GM21619 (cell line): ENCODE results near the gene DEFB125.
"Not testable (repeated sequence)": the region's sequence is repeated elsewhere in the genome, so short reads cannot be mapped to it uniquely, and the experiment has no call there.

Source experiments
- ATAC-seq: cut with Tn5 transposase; IDR thresholded peaks from one replicate; pipeline ENCODE4 v1.9.1; 2021; ENCODE audit not compliant: unreplicated experiment

The DEFB125 gene, protein sequence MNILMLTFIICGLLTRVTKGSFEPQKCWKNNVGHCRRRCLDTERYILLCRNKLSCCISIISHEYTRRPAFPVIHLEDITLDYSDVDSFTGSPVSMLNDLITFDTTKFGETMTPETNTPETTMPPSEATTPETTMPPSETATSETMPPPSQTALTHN

DNA sequence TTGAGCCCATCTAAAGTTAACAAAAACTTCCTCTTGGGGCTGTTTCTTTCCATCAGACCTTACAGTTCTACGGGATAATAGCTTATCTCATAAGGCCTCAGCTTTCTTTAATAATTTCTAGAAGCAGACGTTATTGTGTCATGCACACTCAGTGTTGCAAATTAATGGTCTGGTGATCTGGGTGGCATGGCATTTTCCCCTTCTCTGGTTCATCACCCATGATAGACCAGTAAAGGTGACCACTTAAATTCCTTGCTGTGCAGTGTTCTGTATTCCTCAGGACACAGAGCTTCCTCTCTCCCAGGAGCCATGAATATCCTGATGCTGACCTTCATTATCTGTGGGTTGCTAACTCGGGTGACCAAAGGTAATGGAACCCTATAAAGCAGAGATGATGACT, at the start of gene DEFB125:
Gene DEFB125, plus strand, starts transcription at position 272 of the 400 bp plus-strand sequence. Its CDS starts 38 bp downstream, at position 310.
- no peak for ATAC-seq

- ATAC-seq: no peak
These were observed 27.2 kb upstream of the DEFB125 start for GRCh38 chr20:60035-60918.

- no peak for ATAC-seq
These were observed 26.2 kb upstream of the DEFB125 start for GRCh38 chr20:61230-61629.

DNA sequence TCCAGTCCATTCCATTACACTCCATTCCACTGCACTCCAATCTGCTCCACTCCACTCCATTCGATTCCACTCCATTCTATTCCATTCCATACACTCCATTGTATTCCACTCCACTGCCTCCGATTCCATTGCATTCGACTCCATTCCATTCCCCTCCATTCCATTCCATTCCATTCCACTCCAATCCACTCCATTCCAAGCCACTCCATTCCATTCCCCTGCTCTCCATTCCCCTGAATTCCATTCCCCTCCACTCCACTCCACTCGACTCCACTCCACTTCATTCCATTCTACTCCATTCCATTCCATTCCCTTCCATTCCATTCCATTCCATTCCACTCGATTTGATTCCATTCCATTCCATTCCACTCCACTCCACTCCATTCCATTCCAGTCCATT, 25.7 kb upstream of the DEFB125 start:
- ATAC-seq: no peak

DNA sequence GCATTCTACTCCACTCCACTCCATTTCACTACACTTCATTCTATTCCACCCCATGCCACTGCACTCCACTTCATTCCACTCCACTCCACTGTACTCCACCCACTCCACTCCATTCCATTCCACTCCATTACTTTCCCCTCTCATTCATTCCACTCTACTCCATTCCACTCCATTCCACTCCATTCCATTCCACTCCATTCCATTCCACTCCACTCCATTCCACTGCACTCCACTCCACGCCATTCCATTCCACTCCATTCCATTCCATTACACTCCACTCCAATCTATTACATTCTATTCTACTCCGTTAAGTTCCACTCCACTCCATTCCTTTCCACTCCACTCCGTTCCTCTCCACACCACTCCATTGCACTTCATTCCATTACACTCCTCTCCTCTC, 25.0 kb upstream of the DEFB125 start:
- no peak for ATAC-seq

- no peak for ATAC-seq
These were observed 23.4 kb upstream of the DEFB125 start for GRCh38 chr20:64026-64603.

DNA sequence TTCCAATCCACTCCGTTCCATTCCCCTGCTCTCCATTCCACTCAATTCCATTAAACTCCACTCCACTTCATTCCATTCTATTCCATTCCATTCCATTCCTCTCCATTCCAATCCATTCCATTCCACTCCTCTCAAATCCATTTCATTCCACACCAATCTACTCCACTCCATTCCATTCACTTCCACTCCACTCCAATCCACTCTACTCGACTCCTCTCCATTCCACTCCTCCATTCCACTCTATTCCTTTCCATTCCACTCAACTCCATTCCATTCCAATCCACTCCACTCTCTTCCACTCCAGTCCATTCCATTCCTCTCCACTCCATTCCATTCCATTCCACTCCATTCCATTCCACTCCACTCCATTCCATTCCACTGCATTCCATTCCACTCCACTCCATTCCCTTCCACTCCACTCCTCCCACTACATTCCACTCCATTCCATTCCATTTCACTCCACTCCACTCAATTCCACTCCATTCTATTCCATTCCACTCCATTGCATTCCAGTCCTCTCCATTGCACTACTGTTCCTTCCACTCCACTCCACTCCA, 22.6 kb upstream of the DEFB125 start:
- no peak for ATAC-seq

DNA sequence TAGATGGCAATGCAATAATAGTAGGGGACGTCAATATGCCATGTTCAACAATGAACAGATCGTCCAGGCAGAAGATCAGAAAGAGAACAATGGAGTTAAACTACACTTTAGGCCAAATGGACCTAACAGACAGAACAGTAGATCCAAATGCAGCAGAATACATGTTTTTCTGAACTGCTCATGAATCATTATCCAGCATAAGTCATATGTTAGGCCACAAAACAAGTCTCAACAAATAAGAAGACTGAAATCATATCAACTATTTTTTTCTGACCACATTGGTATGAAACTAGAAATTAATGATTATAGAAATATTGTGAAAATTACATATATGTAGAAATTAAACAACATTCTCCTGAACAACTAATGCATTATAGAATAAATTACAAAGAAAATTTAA, 10.2 kb upstream of the DEFB125 start:
- no peak for ATAC-seq

- ATAC-seq: no peak
These were observed 9.1 kb upstream of the DEFB125 start for GRCh38 chr20:78338-78737.

DNA sequence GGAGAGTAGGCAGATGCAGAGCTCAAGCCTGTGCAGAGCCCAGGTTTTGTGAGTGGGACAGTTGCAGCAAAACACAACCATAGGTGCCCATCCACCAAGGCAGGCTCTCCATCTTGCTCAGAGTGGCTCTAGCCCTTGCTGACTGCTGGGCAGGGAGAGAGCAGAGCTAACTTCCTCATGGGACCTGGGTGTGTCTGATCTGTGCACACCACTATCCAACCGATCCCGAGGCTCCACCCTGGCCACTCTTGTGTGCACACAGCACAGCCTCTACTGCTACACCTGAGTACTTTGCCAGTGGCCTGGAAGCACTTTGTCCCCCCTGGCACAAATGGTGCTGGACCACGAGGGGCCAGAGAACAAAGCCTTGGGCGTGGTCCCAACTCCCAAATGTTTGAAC, 7.9 kb upstream of the DEFB125 start:
- no peak for ATAC-seq

- ATAC-seq: no peak
These were observed 3.2 kb downstream of the DEFB125 start for GRCh38 chr20:90651-91050.

- ATAC-seq: no peak
These were observed 6.2 kb downstream of the DEFB125 start for GRCh38 chr20:93641-94040.

DNA sequence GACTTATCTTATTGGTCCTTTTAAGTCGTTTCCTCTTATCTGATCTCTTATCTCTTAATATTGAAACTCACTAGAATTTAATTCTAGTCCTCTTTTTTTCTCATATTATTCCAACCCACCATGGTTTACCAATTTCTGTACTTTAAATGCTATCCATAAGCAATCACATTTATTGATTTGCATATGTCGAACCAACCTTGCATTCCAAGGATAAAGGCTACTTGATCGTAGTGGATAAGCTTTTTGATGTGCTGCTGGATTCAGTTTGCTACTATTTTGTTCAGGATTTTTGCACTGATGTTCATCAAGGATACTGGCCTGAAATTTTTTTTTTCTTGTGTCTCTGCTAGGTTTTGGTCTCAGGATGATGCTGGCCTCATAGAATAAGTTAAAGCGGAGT, 7.7 kb downstream of the DEFB125 start:
- no peak for ATAC-seq

- ATAC-seq: not testable (repeated sequence)
These were observed 10.2 kb downstream of the DEFB125 start for GRCh38 chr20:97691-98090.

DNA sequence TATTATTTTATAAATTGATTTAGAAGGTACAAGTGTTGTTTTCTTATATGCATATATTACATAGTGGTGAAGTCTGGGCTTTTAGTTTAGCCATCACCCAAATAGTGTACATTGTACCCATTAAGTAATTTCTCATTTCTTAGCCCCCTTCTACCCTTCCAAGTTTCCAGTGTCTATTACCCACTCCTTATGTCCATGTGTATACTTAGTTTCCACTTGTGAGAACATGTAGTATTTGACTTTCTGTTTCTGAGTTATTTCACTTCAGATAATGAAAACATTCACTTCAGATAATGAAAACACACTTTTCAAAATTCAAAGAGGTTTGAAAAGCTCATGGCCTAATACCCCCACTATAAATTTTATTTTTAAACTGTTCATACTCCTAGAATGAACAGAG, 14.5 kb downstream of the DEFB125 start:
- no peak for ATAC-seq

- ATAC-seq: no peak
These were observed 16.0 kb downstream of the DEFB125 start for GRCh38 chr20:103456-103855.

DNA sequence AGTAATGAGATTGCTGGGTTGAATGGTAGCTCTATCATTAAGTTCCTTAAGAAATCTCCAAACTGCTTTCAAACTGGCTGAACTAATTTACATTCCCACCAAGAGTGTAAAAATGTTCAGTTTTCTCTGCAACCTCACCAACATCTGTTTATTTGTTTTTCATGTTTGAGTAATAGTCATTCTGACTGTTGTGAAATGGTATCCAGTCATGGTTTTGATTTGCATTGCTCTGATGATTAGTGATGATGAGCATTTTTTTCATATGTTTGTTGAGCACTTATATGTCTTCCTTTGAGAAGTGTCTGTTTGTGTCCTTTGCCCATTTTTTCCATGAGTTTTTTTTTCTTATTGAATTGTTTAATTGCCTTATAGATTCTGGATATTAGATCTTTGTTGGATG, 24.9 kb downstream of the DEFB125 start:
- no peak for ATAC-seq

- no peak for ATAC-seq
These were observed 30.0 kb downstream of the DEFB125 start for GRCh38 chr20:117518-117917.

DNA sequence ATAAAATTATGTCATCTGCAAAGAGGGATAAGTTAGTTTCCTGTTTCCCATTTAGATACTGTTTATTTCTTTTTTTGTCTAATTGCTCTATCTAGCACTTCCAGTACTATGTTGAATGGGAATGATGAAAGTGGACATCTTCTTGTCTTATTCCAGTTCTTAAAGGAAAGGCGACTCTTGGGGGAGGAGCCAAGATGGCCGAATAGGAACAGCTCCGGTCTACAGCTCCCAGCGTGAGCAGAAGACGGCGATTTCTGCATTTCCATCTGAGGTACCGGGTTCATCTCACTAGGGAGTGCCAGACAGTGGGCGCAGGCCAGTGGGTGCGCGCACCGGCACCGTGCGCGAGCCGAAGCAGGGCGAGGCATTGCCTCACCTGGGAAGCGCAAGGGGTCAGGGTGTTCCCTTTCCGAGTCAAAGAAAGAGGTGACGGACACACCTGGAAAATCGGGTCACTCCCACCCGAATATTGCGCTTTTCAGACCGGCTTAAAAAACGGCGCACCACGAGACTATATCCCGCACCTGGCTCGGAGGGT, 42.4 kb downstream of the DEFB125 start:
- ATAC-seq: not testable (repeated sequence)

GRCh38 chr20:137668-138490, 50.4 kb downstream of the DEFB125 start:
- ATAC-seq: no peak

- ATAC-seq: no peak
These were observed 54.8 kb downstream of the DEFB125 start, which contains the start of gene DEFB126 for GRCh38 chr20:142290-142689. DEFB126 (plus strand) TSS chr20:142590; CDS start chr20:142629, 39 bp downstream.
